Progenitor cell of endocrine pancreas (in vitro differentiated cells): ENCODE results near the gene PSORS1C2. TPM values are rescaled to one million over a fixed set of nuclear protein-coding genes. Genes with fewer than 3 reads are reported as not detected.
A peak's percentile ranks its signal among the peaks of the same experiment; 100 is the strongest.

ENCODE experiments used
- DNase-seq: peaks from one replicate; pipeline ENCODE4 v3.0.0; 2021; ENCODE audit warnings: low spot score; ENCODE audit not compliant: unreplicated experiment
- H3K27ac Mint-ChIP-seq: 2 replicates; pipeline ENCODE4 v1.8.0; 2021; ENCODE audit warnings: mild to moderate bottlenecking, moderate library complexity, mixed read lengths
- H3K27me3 Mint-ChIP-seq: 2 replicates; pipeline ENCODE4 v1.8.0; 2021; ENCODE audit warnings: mixed read lengths
- H3K36me3 Mint-ChIP-seq: 2 replicates; pipeline ENCODE4 v1.8.0; 2022; ENCODE audit warnings: mixed read lengths; ENCODE audit not compliant: insufficient read depth
- H3K4me1 Mint-ChIP-seq: 2 replicates; pipeline ENCODE4 v1.8.0; 2021; ENCODE audit warnings: low read depth, mixed read lengths
- H3K4me3 Mint-ChIP-seq: 2 replicates; pipeline ENCODE4 v1.8.0; 2021; ENCODE audit warnings: low read depth, mild to moderate bottlenecking, moderate library complexity, mixed read lengths
- H3K9me3 Mint-ChIP-seq: 2 replicates; pipeline ENCODE4 v1.8.0; 2021; ENCODE audit warnings: low read depth, mixed read lengths
- CTCF ChIP-seq: fragments of 200-600 bp; sonication (generic); IDR thresholded peaks from one replicate; pipeline ENCODE4 v1.5.0; 2021; ENCODE audit warnings: antibody characterized with exemption, mild to moderate bottlenecking; ENCODE audit not compliant: unreplicated experiment
- total RNA-seq: library from RNA; stranded (reverse); gene quantifications from 2 replicates; pipeline ENCODE4 v1.2.1, GENCODE V29; 2021

PSORS1C2 gene
- total RNA-seq, 1 donor from 2014 or later, result not detected

- H3K4me3 Mint-ChIP-seq, result no peak overlapping the region
- H3K9me3 Mint-ChIP-seq, result no peaks in the 10 kb centered on the region
- no peak for TF ChIP-seq CTCF
- no peak for DNase-seq
- H3K27me3 Mint-ChIP-seq, result peaks cover 21% of the 10 kb centered on the region
- peaks cover 9% of the 10 kb centered on the region for H3K4me1 Mint-ChIP-seq
- H3K36me3 Mint-ChIP-seq, result no peaks in the 10 kb centered on the region
- H3K27ac Mint-ChIP-seq, result no peak overlapping the region
Measured at GRCh38 chr6:31130751-31131150, 8.1 kb downstream of the PSORS1C2 start.

GRCh38 chr6:31129130-31129529 lies 9.7 kb downstream of the PSORS1C2 start:
- no peak for DNase-seq
- peaks cover 9% of the 10 kb centered on the region for H3K4me1 Mint-ChIP-seq
- H3K27me3 Mint-ChIP-seq, result peaks cover 25% of the 10 kb centered on the region
- H3K27ac Mint-ChIP-seq, result no peak overlapping the region
- H3K4me3 Mint-ChIP-seq, result no peak overlapping the region
- TF ChIP-seq CTCF, result no peak
- H3K36me3 Mint-ChIP-seq, result no peaks in the 10 kb centered on the region
- H3K9me3 Mint-ChIP-seq, result no peaks in the 10 kb centered on the region

- no peak overlapping the region for H3K4me3 Mint-ChIP-seq
- H3K27ac Mint-ChIP-seq, result no peak overlapping the region
- H3K36me3 Mint-ChIP-seq, result no peaks in the 10 kb centered on the region
- DNase-seq, result peak; percentile 70
- peaks cover 9% of the 10 kb centered on the region for H3K4me1 Mint-ChIP-seq
- TF ChIP-seq CTCF, result peak; percentile 88
- no peaks in the 10 kb centered on the region for H3K9me3 Mint-ChIP-seq
- H3K27me3 Mint-ChIP-seq, result peaks cover 31% of the 10 kb centered on the region
Measured at GRCh38 chr6:31128093-31128676, 10.7 kb downstream of the PSORS1C2 start.

DNA sequence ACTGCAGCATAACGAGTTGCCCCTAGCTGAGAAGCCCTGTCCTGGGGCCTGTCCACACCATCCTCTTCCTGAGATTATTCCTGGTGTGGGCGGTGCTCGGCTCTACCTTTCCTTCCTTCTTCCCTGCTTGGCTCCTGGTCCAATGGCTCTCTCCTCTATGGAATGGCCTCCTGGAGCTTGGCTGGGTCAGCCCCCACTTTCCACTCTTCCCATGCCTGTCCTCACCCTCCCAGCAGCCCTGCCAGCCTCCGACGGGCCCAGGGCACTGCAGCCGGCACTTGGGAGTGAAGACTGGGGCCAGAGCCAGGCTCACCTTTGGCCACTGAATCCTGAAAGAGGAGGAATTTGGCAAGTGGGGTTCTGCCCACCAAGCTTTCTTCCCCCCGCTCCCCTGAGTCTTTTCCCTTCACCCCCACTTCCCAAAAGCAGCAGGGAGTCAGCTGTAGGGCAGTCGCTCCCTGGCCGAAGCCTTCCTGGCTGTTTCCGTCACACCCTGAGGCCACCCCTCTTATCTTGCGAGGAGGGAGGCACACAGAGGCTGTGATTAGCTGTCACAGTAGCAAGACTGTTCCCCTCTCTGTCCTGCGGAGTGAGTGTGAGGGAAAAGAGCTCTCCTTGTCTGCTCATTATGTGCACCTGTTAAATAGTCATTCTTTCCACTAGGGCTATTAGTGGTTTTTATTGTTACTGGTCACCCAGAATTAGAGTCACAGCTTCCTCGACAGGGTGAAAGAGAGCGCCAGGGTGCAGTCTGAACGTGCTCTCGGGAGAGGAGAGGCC lies 12.3 kb downstream of the PSORS1C2 start:
- Mint-ChIP-seq H3K36me3 (no peaks in the 10 kb centered on the region), H3K27ac (no peak overlapping the region), H3K4me1 (peaks cover 9% of the 10 kb centered on the region), H3K4me3 (no peak overlapping the region), H3K9me3 (no peaks in the 10 kb centered on the region), H3K27me3 (peaks cover 31% of the 10 kb centered on the region)
- no peak for TF ChIP-seq CTCF
- DNase-seq, result no peak

DNA sequence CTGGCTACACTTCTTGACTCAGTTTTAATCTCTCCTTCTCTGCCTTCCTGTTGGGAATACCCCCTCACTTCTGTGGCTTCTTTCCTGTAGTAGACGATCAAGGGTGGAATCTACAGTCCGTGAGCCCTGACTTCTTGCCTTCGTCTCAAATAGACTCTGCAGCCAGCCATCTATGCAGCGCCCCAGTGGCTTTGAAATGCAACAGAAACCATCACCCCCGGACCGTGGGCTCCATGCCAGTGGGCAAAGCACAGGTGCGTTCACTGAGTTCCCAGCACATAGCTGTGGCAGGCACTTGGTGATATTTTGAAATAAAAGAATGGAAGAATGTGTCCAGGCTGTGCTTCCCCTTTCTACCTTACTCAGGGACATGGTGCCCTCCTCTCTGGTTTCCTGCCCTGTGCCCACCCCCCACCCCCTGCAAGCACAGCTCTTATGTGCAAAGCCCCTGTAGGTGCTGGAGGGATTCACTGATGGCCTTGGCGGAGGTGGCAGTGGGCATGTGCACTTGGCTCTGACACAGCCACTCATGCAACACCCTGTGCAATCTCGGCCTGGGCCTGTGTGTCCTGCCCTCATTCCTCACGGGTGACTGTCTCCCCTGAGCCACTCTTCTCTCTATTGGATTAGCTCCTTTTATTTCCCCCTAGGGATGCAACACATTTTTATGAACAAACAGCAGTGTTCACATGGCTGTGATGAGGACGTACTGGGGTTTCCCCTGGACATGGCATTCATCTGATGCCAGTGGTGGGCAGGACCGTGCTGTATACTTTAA lies 13.1 kb downstream of the PSORS1C2 start:
- H3K27ac Mint-ChIP-seq, result no peak overlapping the region

More for the DNA sequence above, 13.1 kb downstream of the PSORS1C2 start:
- Mint-ChIP-seq H3K9me3 (no peaks in the 10 kb centered on the region), H3K27me3 (peaks cover 31% of the 10 kb centered on the region), H3K4me1 (peaks cover 9% of the 10 kb centered on the region), H3K36me3 (no peaks in the 10 kb centered on the region), H3K4me3 (no peak overlapping the region)
- no peak for DNase-seq
- TF ChIP-seq CTCF, result no peak
